Epidermal melanocyte (primary cell): Measurements from ENCODE around the gene GCN1.

Experiments used
- DNase-seq: peaks from one replicate; pipeline ENCODE4 v3.0.0; 2011; ENCODE audit warnings: low spot score; ENCODE audit not compliant: insufficient read length

The GCN1 gene

GRCh38 chr12:120142231-120142877 lies 52.2 kb downstream of the GCN1 start:
- no peak for DNase-seq

- DNase-seq, result no peak
These were observed 53.2 kb downstream of the GCN1 start for GRCh38 chr12:120141336-120141735.

- no peak for DNase-seq
These were observed 53.9 kb downstream of the GCN1 start for GRCh38 chr12:120140603-120141002.

- DNase-seq, result no peak
These were observed 54.6 kb downstream of the GCN1 start for GRCh38 chr12:120139958-120140357.

GRCh38 chr12:120138366-120138765 lies 56.1 kb downstream of the GCN1 start:
- DNase-seq, result no peak

- no peak for DNase-seq
These were observed 56.7 kb downstream of the GCN1 start for GRCh38 chr12:120137833-120138232.

- DNase-seq, result no peak
These were observed 58.3 kb downstream of the GCN1 start for GRCh38 chr12:120136093-120136770.

GRCh38 chr12:120134307-120134980 lies 60.1 kb downstream of the GCN1 start:
- DNase-seq, result no peak

GRCh38 chr12:120132863-120133385 lies 61.6 kb downstream of the GCN1 start:
- no peak for DNase-seq

GRCh38 chr12:120132054-120132836 lies 62.3 kb downstream of the GCN1 start:
- no peak for DNase-seq

GRCh38 chr12:120131116-120131515 lies 63.4 kb downstream of the GCN1 start:
- no peak for DNase-seq

- no peak for DNase-seq
These were observed 64.5 kb downstream of the GCN1 start for GRCh38 chr12:120130011-120130410.

GRCh38 chr12:120126635-120127005 lies 67.9 kb downstream of the GCN1 start:
- DNase-seq, result no peak

- no peak for DNase-seq
These were observed 68.5 kb downstream of the GCN1 start for GRCh38 chr12:120125792-120126634.

- DNase-seq, result no peak
These were observed 69.5 kb downstream of the GCN1 start for GRCh38 chr12:120125029-120125428.

- DNase-seq, result no peak
These were observed 72.7 kb downstream of the GCN1 start for GRCh38 chr12:120121766-120122293.

- no peak for DNase-seq
These were observed 73.2 kb downstream of the GCN1 start for GRCh38 chr12:120121343-120121742.

GRCh38 chr12:120119271-120119973 lies 75.1 kb downstream of the GCN1 start:
- no peak for DNase-seq

- no peak for DNase-seq
These were observed 76.0 kb downstream of the GCN1 start for GRCh38 chr12:120118321-120119061.
